WTC11 (cell line): Measurements from ENCODE around the gene ASCL2. TPM values are rescaled to one million over a fixed set of nuclear protein-coding genes. Genes with fewer than 3 reads are reported as not detected.

Experiments
- ATAC-seq: fragments of 200-7000 bp; cut with Tn5 transposase; 2 replicates; pipeline ENCODE4 v1.10.0; 2021; ENCODE audit warnings: mild to moderate bottlenecking, moderate library complexity
- CTCF ChIA-PET: fragments of 300-600 bp; sonication (Branson Sonifier 250); formaldehyde crosslinking; loops from one replicate; lab custom pipeline; 2021; ENCODE audit warnings: antibody characterized with exemption; lab: Charles Lee
- POLR2A ChIA-PET: fragments of 350-600 bp; sonication (Branson Sonifier 250); formaldehyde crosslinking; loops from one replicate; lab custom pipeline; 2021; ENCODE audit warnings: antibody characterized with exemption; lab: Charles Lee
- DNase-seq: peaks from one replicate; pipeline ENCODE4 v3.0.0; 2021; ENCODE audit warnings: low spot score
- H3K27ac Mint-ChIP-seq: 2 replicates; pipeline ENCODE4 v1.8.0; 2021; ENCODE audit warnings: mixed read lengths
- H3K27me3 Mint-ChIP-seq: 2 replicates; pipeline ENCODE4 v1.8.0; 2021; ENCODE audit warnings: low read depth, mild to moderate bottlenecking, moderate library complexity, mixed read lengths
- H3K36me3 Mint-ChIP-seq: 2 replicates; pipeline ENCODE4 v1.8.0; 2021; ENCODE audit warnings: mixed read lengths
- H3K4me1 Mint-ChIP-seq: 2 replicates; pipeline ENCODE4 v1.8.0; 2022; ENCODE audit warnings: mixed read lengths
- H3K4me3 Mint-ChIP-seq: 2 replicates; pipeline ENCODE4 v1.8.0; 2021; ENCODE audit warnings: mild to moderate bottlenecking, moderate library complexity, mixed read lengths
- H3K9me3 Mint-ChIP-seq: 2 replicates; pipeline ENCODE4 v1.8.0; 2021; ENCODE audit warnings: mixed read lengths
- CREM ChIP-seq: sonication (generic); formaldehyde crosslinking; IDR thresholded peaks from 2 replicates; pipeline ENCODE4 v1.8.1; 2022; ENCODE audit warnings: mild to moderate bottlenecking, missing genetic modification reagents, moderate library complexity
- ESRRA ChIP-seq: sonication (generic); formaldehyde crosslinking; IDR thresholded peaks from 2 replicates; pipeline ENCODE4 v1.8.1; 2022; ENCODE audit warnings: mild to moderate bottlenecking, missing genetic modification reagents, borderline replicate concordance
- FOXJ3 ChIP-seq: sonication (generic); formaldehyde crosslinking; IDR thresholded peaks from 2 replicates; pipeline ENCODE4 v1.9.0; 2021; ENCODE audit warnings: missing genetic modification reagents, mild to moderate bottlenecking, borderline replicate concordance
- HMGA2 ChIP-seq: fragments of 250-450 bp; sonication (Bioruptor Pico); IDR thresholded peaks from 2 replicates; pipeline ENCODE4 v1.4.0; 2021; ENCODE audit warnings: mild to moderate bottlenecking, moderate library complexity
- NFATC4 ChIP-seq: fragments of 250-450 bp; sonication (Bioruptor Pico); IDR thresholded peaks from 2 replicates; pipeline ENCODE4 v1.9.0; 2021; ENCODE audit warnings: mild to moderate bottlenecking
- SMAD4 ChIP-seq: sonication (generic); formaldehyde crosslinking; IDR thresholded peaks from 2 replicates; pipeline ENCODE4 v1.8.0; 2022; ENCODE audit warnings: mild to moderate bottlenecking, missing genetic modification reagents
- TEAD1 ChIP-seq: sonication (generic); formaldehyde crosslinking; IDR thresholded peaks from 2 replicates; pipeline ENCODE4 v1.8.0; 2022; ENCODE audit warnings: mild to moderate bottlenecking, missing genetic modification reagents
- ZNF121 ChIP-seq: sonication (generic); formaldehyde crosslinking; IDR thresholded peaks from 2 replicates; pipeline ENCODE4 v1.8.0; 2023; ENCODE audit warnings: missing genetic modification reagents
- ZNF263 ChIP-seq: sonication (generic); formaldehyde crosslinking; IDR thresholded peaks from 2 replicates; pipeline ENCODE4 v1.8.1; 2022; ENCODE audit warnings: low read depth, mild to moderate bottlenecking, moderate library complexity, missing genetic modification reagents
- total RNA-seq: library from RNA; stranded (reverse); gene quantifications from 3 replicates; pipeline ENCODE4 v1.2.3, GENCODE V29; 2021
- TF ChIP-seq, protein P1 (sequence below): fragments of 250-450 bp; sonication (Bioruptor Pico); conservative IDR thresholded peaks from 2 replicates; pipeline ENCODE4 v1.9.0; 2021; ENCODE audit warnings: mild to moderate bottlenecking
- TF ChIP-seq, protein P2 (sequence below): sonication (generic); formaldehyde crosslinking; IDR thresholded peaks from 2 replicates; pipeline ENCODE4 v1.8.1; 2022; ENCODE audit warnings: low read depth, mild to moderate bottlenecking, moderate library complexity, missing genetic modification reagents, borderline replicate concordance
- TF ChIP-seq, protein P3 (sequence below): sonication (generic); formaldehyde crosslinking; IDR thresholded peaks from 2 replicates; pipeline ENCODE4 v1.8.1; 2023; ENCODE audit warnings: mild to moderate bottlenecking, missing genetic modification reagents, moderate library complexity
- TF ChIP-seq, protein P4 (sequence below): sonication (generic); formaldehyde crosslinking; IDR thresholded peaks from 2 replicates; pipeline ENCODE4 v1.8.1; 2023; ENCODE audit warnings: mild to moderate bottlenecking, missing genetic modification reagents
- TF ChIP-seq, protein P5 (sequence below): sonication (generic); formaldehyde crosslinking; IDR thresholded peaks from 2 replicates; pipeline ENCODE4 v1.8.1; 2023; ENCODE audit warnings: mild to moderate bottlenecking, missing genetic modification reagents
- TF ChIP-seq, protein P6 (sequence below): sonication (generic); formaldehyde crosslinking; IDR thresholded peaks from 2 replicates; pipeline ENCODE4 v1.8.0; 2022; ENCODE audit warnings: mild to moderate bottlenecking, missing genetic modification reagents
- TF ChIP-seq, protein P7 (sequence below): sonication (generic); formaldehyde crosslinking; IDR thresholded peaks from 2 replicates; pipeline ENCODE4 v1.8.0; 2022; ENCODE audit warnings: mild to moderate bottlenecking, missing genetic modification reagents
- TF ChIP-seq, protein P8 (sequence below): sonication (generic); formaldehyde crosslinking; conservative IDR thresholded peaks from 2 replicates; pipeline ENCODE4 v1.8.1; 2022; ENCODE audit warnings: mild to moderate bottlenecking, missing genetic modification reagents

The ASCL2 gene
- total RNA-seq, 1 experiment from 2014 or later = 0.24 TPM

DNA sequence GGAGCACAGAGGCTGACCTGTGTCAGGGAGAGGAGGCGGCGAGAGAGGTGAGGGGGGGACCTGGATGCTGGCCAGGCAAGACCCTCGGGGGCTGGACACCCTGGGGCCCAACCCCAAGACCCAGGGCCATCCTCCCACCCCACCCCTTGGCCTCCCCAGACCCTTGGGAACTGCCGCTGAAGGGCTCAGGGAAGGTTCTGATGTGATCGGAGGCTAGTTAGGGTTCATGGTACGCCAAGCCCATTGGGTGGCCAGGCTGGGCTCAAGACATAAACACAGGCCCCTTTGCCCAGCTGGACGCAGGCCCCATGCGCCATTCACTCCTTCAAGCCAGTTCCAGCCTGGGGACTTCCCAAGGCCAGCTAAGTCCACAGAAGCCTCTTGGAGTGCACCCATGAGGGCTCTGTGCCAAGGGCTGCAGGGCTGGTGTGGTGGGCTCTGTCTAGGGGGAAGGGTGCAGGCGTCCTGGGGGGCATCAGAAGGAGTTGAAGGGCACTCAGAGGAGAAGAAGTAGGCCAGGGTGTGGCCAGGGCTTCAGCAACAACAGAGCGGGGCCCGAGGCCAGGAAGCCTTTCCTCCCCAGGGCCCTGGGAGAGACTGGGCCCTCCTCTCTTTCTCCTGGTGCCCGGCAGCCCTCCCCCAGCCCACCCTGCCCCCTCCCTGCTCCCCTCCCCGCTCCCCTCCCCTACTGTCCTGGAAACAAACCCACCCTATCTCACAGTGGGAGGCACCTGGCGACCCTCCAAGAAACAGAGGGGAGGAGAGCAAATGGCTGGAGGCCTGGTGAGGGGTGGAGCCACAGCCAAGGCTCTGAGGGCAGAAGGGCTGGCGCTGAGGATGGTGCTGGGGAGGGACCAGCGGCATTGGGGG lies 44.4 kb upstream of the ASCL2 start (continued):
- TF ChIP-seq, protein P1, sequence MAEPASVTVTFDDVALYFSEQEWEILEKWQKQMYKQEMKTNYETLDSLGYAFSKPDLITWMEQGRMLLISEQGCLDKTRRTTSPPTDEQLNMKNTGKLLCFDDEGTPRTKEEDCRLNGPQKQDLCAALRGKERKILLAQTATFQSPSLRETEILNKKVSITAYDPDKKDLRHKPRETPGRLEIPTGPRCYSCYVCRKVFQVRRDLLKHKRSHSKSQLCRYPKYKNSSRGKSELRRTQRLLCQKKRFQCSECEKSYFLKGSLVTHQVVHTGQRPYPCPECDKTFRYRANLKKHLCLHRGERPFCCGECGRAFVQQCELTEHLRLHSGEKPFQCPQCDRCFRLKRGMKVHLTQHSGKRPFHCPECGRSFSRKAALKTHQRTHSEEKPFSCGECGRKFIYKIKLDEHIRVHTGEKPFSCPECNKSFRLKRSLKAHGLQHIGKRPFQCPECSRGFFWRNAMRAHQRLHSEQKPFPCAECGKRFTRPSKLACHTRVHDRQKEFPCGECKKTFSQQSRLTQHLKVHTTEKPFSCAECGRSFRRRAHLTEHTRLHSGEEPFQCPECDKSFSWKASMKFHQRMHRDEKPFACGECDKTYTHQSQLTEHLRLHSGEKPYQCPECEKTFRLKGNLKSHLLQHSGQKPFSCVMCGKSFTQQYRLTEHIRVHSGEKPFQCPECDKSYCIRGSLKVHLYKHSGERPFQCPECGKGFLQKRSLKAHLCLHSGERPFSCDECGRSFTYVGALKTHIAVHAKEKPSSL = no peak
- TF ChIP-seq, all 79 proteins: peak for 0

DNA sequence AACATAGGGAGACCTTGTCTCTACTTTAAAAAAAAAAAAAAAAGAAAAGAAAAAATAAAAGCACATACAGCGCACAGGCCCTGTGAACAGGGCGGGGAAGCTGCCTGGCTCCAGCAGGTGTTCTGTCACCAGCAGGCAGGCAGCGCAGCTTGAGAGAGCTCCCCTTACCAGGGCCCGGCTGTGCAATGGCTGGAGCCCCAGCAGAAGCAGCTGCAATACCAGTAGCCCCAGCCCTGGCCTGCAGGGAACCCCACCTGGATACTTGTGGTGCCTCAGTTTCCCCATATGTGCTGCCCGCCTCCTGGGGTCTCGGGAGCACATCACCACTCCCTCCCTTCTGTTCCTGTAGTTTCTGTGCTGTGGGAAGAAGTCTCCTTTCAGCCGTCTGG lies 43.7 kb upstream of the ASCL2 start:
- ChIA-PET CTCF (interaction anchor here (1.0 to 2.1 kb wide), 2 partner anchors 9 to 106 kb away, joined by 6 to 11 read pairs; no protein-coding TSS in a partner anchor), POLR2A (interaction anchor here (1.1 kb wide), 1 partner anchor 63 kb away, joined by 3 read pairs; the partner anchor contains the start of gene CD81)
- TF ChIP-seq HMGA2 (CRISPR knock-in tag) (no peak), SMAD4 (CRISPR knock-in tag) (no peak), NFATC4 (CRISPR knock-in tag) (no peak)
- ATAC-seq (no peak), DNase-seq (no peak)
- Mint-ChIP-seq H3K4me3 (no peak overlapping the region), H3K4me1 (no peaks in the 10 kb centered on the region), H3K36me3 (no peaks in the 10 kb centered on the region), H3K9me3 (peaks cover 4% of the 10 kb centered on the region; the same call in 1 of the 2 replicates), H3K27me3 (no peaks in the 10 kb centered on the region; the same call in 1 of the 2 replicates), H3K27ac (no peak overlapping the region)

DNA sequence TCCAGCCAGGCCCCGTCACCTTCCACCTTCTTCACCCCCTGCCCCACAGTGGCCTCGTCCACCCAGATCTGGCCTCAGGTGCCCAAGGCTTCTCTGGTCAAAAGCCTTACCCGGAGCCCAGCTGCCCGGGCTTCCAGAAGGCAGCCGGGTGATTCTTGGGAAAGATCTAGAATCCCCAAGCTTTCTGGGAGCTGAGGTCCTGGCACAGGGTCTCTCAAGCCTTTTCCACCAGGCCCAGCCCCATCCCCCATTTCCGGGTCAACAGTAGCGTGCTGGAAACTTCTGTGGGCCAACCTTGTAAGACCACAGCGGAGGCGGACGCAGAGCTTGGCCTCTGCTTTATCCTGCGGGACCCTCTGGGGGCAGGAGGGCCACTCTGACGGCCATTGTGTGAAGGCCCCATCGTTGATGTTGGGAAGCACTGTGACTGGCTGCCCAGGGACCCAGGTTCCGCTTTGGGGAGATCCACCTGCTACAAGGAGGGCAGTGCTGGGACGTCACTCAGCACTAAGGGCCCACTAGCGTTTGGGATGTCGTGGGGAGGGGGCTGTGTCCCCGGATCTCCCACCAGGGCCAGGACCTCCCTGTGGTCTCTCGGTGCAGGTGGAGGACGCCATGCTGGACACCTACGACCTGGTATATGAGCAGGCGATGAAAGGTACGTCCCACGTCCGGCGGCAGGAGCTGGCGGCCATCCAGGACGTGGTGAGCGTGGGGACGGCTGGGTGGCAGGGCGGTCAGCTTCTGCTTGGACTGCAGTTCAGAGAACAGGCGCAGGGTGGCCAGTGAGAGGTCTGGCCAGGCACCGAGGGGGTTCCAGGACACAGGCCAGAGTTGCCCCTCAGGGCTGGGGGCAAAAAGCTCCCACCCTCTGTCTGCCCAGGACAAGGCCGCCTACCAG lies 42.9 kb upstream of the ASCL2 start:
- Mint-ChIP-seq H3K9me3 (peaks cover 4% of the 10 kb centered on the region; the same call in 1 of the 2 replicates), H3K4me1 (no peaks in the 10 kb centered on the region), H3K4me3 (no peak overlapping the region), H3K27ac (no peak overlapping the region), H3K27me3 (no peaks in the 10 kb centered on the region; the same call in 1 of the 2 replicates), H3K36me3 (no peaks in the 10 kb centered on the region)
- CTCF ChIA-PET = interaction anchor here (1.0 to 2.1 kb wide), 2 partner anchors 8 to 107 kb away, joined by 6 to 11 read pairs; no protein-coding TSS in a partner anchor
- no peak for ATAC-seq
- POLR2A ChIA-PET = interaction anchor here (1.1 kb wide), 1 partner anchor 64 kb away, joined by 3 read pairs; the partner anchor contains the start of gene CD81
- no peak for DNase-seq
- TF ChIP-seq, protein P2, sequence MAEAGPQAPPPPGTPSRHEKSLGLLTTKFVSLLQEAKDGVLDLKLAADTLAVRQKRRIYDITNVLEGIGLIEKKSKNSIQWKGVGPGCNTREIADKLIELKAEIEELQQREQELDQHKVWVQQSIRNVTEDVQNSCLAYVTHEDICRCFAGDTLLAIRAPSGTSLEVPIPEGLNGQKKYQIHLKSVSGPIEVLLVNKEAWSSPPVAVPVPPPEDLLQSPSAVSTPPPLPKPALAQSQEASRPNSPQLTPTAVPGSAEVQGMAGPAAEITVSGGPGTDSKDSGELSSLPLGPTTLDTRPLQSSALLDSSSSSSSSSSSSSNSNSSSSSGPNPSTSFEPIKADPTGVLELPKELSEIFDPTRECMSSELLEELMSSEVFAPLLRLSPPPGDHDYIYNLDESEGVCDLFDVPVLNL (CRISPR knock-in tag) = no peak
- no peak for TF ChIP-seq ESRRA (CRISPR knock-in tag)
- no peak for TF ChIP-seq ZNF263 (CRISPR knock-in tag)
- TF ChIP-seq CREM (CRISPR knock-in tag) = no peak
- TF ChIP-seq TEAD1 = no peak
- TF ChIP-seq, protein P3, sequence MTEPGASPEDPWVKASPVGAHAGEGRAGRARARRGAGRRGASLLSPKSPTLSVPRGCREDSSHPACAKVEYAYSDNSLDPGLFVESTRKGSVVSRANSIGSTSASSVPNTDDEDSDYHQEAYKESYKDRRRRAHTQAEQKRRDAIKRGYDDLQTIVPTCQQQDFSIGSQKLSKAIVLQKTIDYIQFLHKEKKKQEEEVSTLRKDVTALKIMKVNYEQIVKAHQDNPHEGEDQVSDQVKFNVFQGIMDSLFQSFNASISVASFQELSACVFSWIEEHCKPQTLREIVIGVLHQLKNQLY = no peak
- TF ChIP-seq ZNF121 (CRISPR knock-in tag) = no peak
- no peak for TF ChIP-seq FOXJ3
- TF ChIP-seq, protein P4, sequence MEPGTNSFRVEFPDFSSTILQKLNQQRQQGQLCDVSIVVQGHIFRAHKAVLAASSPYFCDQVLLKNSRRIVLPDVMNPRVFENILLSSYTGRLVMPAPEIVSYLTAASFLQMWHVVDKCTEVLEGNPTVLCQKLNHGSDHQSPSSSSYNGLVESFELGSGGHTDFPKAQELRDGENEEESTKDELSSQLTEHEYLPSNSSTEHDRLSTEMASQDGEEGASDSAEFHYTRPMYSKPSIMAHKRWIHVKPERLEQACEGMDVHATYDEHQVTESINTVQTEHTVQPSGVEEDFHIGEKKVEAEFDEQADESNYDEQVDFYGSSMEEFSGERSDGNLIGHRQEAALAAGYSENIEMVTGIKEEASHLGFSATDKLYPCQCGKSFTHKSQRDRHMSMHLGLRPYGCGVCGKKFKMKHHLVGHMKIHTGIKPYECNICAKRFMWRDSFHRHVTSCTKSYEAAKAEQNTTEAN (CRISPR knock-in tag) = no peak
- TF ChIP-seq, protein P5, sequence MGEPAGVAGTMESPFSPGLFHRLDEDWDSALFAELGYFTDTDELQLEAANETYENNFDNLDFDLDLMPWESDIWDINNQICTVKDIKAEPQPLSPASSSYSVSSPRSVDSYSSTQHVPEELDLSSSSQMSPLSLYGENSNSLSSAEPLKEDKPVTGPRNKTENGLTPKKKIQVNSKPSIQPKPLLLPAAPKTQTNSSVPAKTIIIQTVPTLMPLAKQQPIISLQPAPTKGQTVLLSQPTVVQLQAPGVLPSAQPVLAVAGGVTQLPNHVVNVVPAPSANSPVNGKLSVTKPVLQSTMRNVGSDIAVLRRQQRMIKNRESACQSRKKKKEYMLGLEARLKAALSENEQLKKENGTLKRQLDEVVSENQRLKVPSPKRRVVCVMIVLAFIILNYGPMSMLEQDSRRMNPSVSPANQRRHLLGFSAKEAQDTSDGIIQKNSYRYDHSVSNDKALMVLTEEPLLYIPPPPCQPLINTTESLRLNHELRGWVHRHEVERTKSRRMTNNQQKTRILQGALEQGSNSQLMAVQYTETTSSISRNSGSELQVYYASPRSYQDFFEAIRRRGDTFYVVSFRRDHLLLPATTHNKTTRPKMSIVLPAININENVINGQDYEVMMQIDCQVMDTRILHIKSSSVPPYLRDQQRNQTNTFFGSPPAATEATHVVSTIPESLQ (CRISPR knock-in tag) = no peak
- TF ChIP-seq, protein P6, sequence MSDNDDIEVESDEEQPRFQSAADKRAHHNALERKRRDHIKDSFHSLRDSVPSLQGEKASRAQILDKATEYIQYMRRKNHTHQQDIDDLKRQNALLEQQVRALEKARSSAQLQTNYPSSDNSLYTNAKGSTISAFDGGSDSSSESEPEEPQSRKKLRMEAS (CRISPR knock-in tag) = no peak
- TF ChIP-seq, protein P7, sequence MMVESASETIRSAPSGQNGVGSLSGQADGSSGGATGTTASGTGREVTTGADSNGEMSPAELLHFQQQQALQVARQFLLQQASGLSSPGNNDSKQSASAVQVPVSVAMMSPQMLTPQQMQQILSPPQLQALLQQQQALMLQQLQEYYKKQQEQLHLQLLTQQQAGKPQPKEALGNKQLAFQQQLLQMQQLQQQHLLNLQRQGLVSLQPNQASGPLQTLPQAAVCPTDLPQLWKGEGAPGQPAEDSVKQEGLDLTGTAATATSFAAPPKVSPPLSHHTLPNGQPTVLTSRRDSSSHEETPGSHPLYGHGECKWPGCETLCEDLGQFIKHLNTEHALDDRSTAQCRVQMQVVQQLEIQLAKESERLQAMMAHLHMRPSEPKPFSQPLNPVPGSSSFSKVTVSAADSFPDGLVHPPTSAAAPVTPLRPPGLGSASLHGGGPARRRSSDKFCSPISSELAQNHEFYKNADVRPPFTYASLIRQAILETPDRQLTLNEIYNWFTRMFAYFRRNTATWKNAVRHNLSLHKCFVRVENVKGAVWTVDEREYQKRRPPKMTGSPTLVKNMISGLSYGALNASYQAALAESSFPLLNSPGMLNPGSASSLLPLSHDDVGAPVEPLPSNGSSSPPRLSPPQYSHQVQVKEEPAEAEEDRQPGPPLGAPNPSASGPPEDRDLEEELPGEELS = no peak
- TF ChIP-seq, protein P8, sequence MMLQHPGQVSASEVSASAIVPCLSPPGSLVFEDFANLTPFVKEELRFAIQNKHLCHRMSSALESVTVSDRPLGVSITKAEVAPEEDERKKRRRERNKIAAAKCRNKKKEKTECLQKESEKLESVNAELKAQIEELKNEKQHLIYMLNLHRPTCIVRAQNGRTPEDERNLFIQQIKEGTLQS (CRISPR knock-in tag) = no peak
